Measurements from ENCODE around the gene PITPNC1.
"Not testable (repeated sequence)": the region's sequence is repeated elsewhere in the genome, so short reads cannot be mapped to it uniquely, and the experiment has no call there.

The PITPNC1 gene

GRCh38 chr17:67635681-67636080 lies 258.6 kb downstream of the PITPNC1 start:
- DNase-seq, result no peak

GRCh38 chr17:67636312-67636711 lies 259.2 kb downstream of the PITPNC1 start:
- DNase-seq, result no peak

GRCh38 chr17:67636834-67637520 lies 259.9 kb downstream of the PITPNC1 start:
- DNase-seq, result no peak

- DNase-seq, result no peak
These were observed 261.0 kb downstream of the PITPNC1 start for GRCh38 chr17:67637901-67638641.

- no peak for DNase-seq
These were observed 261.8 kb downstream of the PITPNC1 start for GRCh38 chr17:67638871-67639270.

GRCh38 chr17:67639555-67639954 lies 262.5 kb downstream of the PITPNC1 start:
- DNase-seq, result no peak

- no peak for DNase-seq
These were observed 262.9 kb downstream of the PITPNC1 start for GRCh38 chr17:67639979-67640378.

GRCh38 chr17:67642488-67642887 lies 265.4 kb downstream of the PITPNC1 start:
- DNase-seq, result no peak

- DNase-seq, result no peak
These were observed 267.0 kb downstream of the PITPNC1 start for GRCh38 chr17:67644061-67644460.

- DNase-seq, result not testable (repeated sequence)
These were observed 268.1 kb downstream of the PITPNC1 start for GRCh38 chr17:67645195-67645594.

GRCh38 chr17:67646472-67646871 lies 269.4 kb downstream of the PITPNC1 start:
- no peak for DNase-seq

- no peak for DNase-seq
These were observed 270.4 kb downstream of the PITPNC1 start for GRCh38 chr17:67647482-67647881.

GRCh38 chr17:67648032-67648905 lies 271.2 kb downstream of the PITPNC1 start:
- no peak for DNase-seq

GRCh38 chr17:67648906-67649295 lies 271.8 kb downstream of the PITPNC1 start:
- DNase-seq, result not testable (repeated sequence)

GRCh38 chr17:67649891-67650290 lies 272.8 kb downstream of the PITPNC1 start:
- DNase-seq, result no peak

- not testable (repeated sequence) for DNase-seq
These were observed 274.1 kb downstream of the PITPNC1 start for GRCh38 chr17:67651218-67651579.

- no peak for DNase-seq
These were observed 275.4 kb downstream of the PITPNC1 start for GRCh38 chr17:67652433-67652832.

- DNase-seq, result no peak
These were observed 278.5 kb downstream of the PITPNC1 start for GRCh38 chr17:67655478-67656148.

- DNase-seq, result no peak
These were observed 279.6 kb downstream of the PITPNC1 start for GRCh38 chr17:67656494-67657203.

GRCh38 chr17:67657596-67657995 lies 280.5 kb downstream of the PITPNC1 start:
- no peak for DNase-seq

- DNase-seq, result no peak
These were observed 281.2 kb downstream of the PITPNC1 start for GRCh38 chr17:67658265-67658664.

- no peak for DNase-seq
These were observed 281.9 kb downstream of the PITPNC1 start for GRCh38 chr17:67659028-67659427.

Data from CD4-positive, alpha-beta T cell treated with Interleukin-15 for 1 hour (primary cell).